ENCODE data around the gene TRPC4AP. TPM values are rescaled to one million over a fixed set of nuclear protein-coding genes. Genes with fewer than 3 reads are reported as not detected.

Gene TRPC4AP
- 10 to 100 TPM; 53.4 to 58.3 TPM for total RNA-seq
- 10 to 100 TPM; 18.8 to 56.2 TPM for polyA plus RNA-seq
- long read RNA-seq, donor 1, transcript TRPC4AP-202 (19 exons, 3,138 nt) = minor isoform, 17 of 160 reads
- long read RNA-seq, donor 1, transcript TRPC4AP-201 (19 exons, 3,226 nt) = major isoform, 31 of 160 reads
- long read RNA-seq, donor 1, partial matches to known transcripts = 88 of 160 reads
- long read RNA-seq, donor 1, other reads (novel, unspliced or antisense) = 24 of 160 reads
- long read RNA-seq, donor 2, transcript TRPC4AP-202 (19 exons, 3,138 nt) = minor isoform, 12 of 88 reads
- long read RNA-seq, donor 2, transcript TRPC4AP-201 (19 exons, 3,226 nt) = major isoform, 23 of 88 reads
- long read RNA-seq, donor 2, partial matches to known transcripts = 28 of 88 reads
- long read RNA-seq, donor 2, other reads (novel, unspliced or antisense) = 25 of 88 reads

DNA sequence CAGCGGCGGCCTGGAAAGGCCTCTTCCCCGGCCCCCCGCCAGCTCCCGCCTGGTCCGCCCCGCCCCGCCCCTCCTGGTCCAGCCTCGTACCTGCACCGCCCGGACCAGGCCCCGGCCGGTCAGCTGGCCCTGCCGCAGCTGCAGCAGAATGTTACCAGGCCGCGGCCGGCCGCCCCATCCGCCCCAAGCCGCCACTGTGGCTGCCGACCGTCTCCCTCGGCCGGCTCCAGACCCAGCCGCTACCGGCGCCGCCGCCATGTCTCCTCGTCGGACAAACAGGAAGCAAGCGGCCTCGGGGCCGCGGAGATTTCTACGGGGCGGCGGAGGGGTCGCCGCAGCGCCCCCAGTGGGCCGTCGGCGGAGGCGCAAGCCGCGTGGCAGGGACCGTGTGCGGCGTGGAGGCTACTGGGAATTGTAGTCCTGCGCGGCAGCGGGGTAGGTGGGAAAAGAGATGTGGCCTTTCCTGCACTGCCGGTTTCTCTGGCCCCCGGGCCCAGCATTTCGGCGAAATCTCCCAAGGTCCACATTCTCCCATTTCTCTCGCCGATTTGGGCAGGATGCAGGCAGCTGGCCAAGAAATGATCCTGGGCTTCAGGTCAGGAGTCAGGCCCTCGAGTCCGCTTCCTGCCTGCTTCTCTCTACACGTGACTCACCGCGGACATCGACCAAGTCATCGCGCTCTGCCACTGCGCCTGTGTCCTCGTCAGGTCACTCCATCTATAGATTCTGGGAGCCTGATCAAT is at the start of gene TRPC4AP:
Gene TRPC4AP, minus strand, starts transcription at position 284 of the 743 bp plus-strand sequence. Its CDS starts 26 bp downstream, at position 258.
- DNase-seq (peak; percentile 94 to 96), ATAC-seq (ENCODE audit: low FRiP score) (peak; percentile 98)
- intact Hi-C loops (cut with DNase I) = loop anchor here (5.0 to 10.0 kb wide), 5 partner anchors 80 to 258 kb away; partner anchors contain the start of genes GGT7 (in 1 of the 2), GSS (in 1 of the 2), MMP24OS (in 1 of the 2) and MYH7B (in 1 of the 2)
- H3K9me3 ChIP-seq (ENCODE audit: control insufficient read depth, low read length) = no peaks in the 10 kb centered on the region
- H3K27me3 ChIP-seq (ENCODE audit: control insufficient read depth in 1 of 2, insufficient read depth in 2 of 2, low read length in 1 of 2) = no peaks in the 10 kb centered on the region
- no peaks in the 10 kb centered on the region for H3K36me3 ChIP-seq (ENCODE audit: control insufficient read depth in 1 of 2, insufficient read depth in 2 of 2, low read length in 1 of 2)
- WGBS, 2 donors = 2% methylated on average over 52 to 69 of the region's 69 CpGs
- no peaks in the 10 kb centered on the region for H3K4me1 ChIP-seq (ENCODE audit: control insufficient read depth in 1 of 2, insufficient read depth in 2 of 2, low read length in 2 of 2)
- peak within 1 kb of the TSS; percentile 90 to 97 for H3K4me3 ChIP-seq (ENCODE audit: low read length in 2 of 2)
- peak within 1 kb of the TSS; percentile 43 to 97 for H3K27ac ChIP-seq (ENCODE audit: low read depth in 1 of 2, low read length in 2 of 2)

- ATAC-seq (ENCODE audit: low FRiP score) (peak; percentile 39), DNase-seq (no peak)
- whole genome bisulfite sequencing, 2 donors = 91 to 92% methylated on average over 11 of the region's 11 CpGs
- H3K9me3 ChIP-seq (ENCODE audit: control insufficient read depth, low read length) = no peaks in the 10 kb centered on the region
- H3K27me3 ChIP-seq (ENCODE audit: control insufficient read depth in 1 of 2, insufficient read depth in 2 of 2, low read length in 1 of 2) = no peaks in the 10 kb centered on the region
- peaks cover 0 to 4% of the 10 kb centered on the region in 2 donors for H3K4me1 ChIP-seq (ENCODE audit: control insufficient read depth in 1 of 2, insufficient read depth in 2 of 2, low read length in 2 of 2)
- intact Hi-C loops (cut with DNase I) = no loop called here
- no peak overlapping the region for H3K4me3 ChIP-seq (ENCODE audit: low read length in 2 of 2)
- peaks cover 0 to 3% of the 10 kb centered on the region in 2 donors for H3K36me3 ChIP-seq (ENCODE audit: control insufficient read depth in 1 of 2, insufficient read depth in 2 of 2, low read length in 1 of 2)
- H3K27ac ChIP-seq (ENCODE audit: low read depth in 1 of 2, low read length in 2 of 2) = no peak overlapping the region
Observed at GRCh38 chr20:35135867-35136586, 43.4 kb upstream of the TRPC4AP start.

DNA sequence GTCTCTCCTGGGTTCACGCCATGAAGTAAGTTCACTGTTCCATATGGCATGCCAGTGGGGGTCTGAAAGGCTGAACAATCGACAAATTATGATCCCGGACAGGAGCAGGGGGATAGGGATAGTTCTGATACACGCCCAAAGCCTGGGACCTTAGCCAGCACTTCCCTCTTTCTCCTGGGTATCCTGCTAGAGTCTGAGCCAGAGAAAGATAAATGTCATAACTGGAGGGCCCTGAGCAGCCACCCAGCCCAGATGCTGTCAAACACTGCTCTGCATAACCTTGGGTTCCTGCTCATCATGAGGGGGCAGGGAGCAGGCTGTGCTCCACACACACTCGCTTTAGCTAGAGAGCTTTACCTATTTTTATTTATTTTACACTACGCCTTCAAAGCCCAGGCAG is 42.3 kb upstream of the TRPC4AP start:
- Histone ChIP-seq H3K36me3 (ENCODE audit: control insufficient read depth in 1 of 2, insufficient read depth in 2 of 2, low read length in 1 of 2) (peaks cover 0 to 5% of the 10 kb centered on the region in 2 donors), H3K4me3 (ENCODE audit: low read length in 2 of 2) (no peak overlapping the region)
- ATAC-seq (ENCODE audit: low FRiP score) = peak; percentile 38

GRCh38 chr20:35134472-35134871 is 41.9 kb upstream of the TRPC4AP start:
- DNase-seq = peak; percentile 77 to 84
- peaks cover 0 to 5% of the 10 kb centered on the region in 2 donors for H3K36me3 ChIP-seq (ENCODE audit: control insufficient read depth in 1 of 2, insufficient read depth in 2 of 2, low read length in 1 of 2)
- no peaks in the 10 kb centered on the region for H3K9me3 ChIP-seq (ENCODE audit: control insufficient read depth, low read length)
- 4 to 11% methylated on average over 9 of the region's 9 CpGs for WGBS, 2 donors
- ATAC-seq (ENCODE audit: low FRiP score) = peak; percentile 72
- no peaks in the 10 kb centered on the region for H3K27me3 ChIP-seq (ENCODE audit: control insufficient read depth in 1 of 2, insufficient read depth in 2 of 2, low read length in 1 of 2)
- no peak overlapping the region for H3K4me3 ChIP-seq (ENCODE audit: low read length in 2 of 2)
- intact Hi-C loops (cut with DNase I) = no loop called here
- H3K27ac ChIP-seq (ENCODE audit: low read depth in 1 of 2, low read length in 2 of 2) = peak overlapping the region in 1 of 2 donors; percentile 86
- H3K4me1 ChIP-seq (ENCODE audit: control insufficient read depth in 1 of 2, insufficient read depth in 2 of 2, low read length in 2 of 2) = peaks cover 0 to 4% of the 10 kb centered on the region in 2 donors

More for the DNA sequence above, 42.3 kb upstream of the TRPC4AP start:
- Histone ChIP-seq H3K27ac (ENCODE audit: low read depth in 1 of 2, low read length in 2 of 2) (peak overlapping the region in 1 of 2 donors; percentile 86), H3K27me3 (ENCODE audit: control insufficient read depth in 1 of 2, insufficient read depth in 2 of 2, low read length in 1 of 2) (no peaks in the 10 kb centered on the region), H3K9me3 (ENCODE audit: control insufficient read depth, low read length) (no peaks in the 10 kb centered on the region), H3K4me1 (ENCODE audit: control insufficient read depth in 1 of 2, insufficient read depth in 2 of 2, low read length in 2 of 2) (peaks cover 0 to 4% of the 10 kb centered on the region in 2 donors)
- no peak for DNase-seq
- intact Hi-C loops (cut with DNase I) = no loop called here
- 38 to 46% methylated on average over 6 of the region's 6 CpGs for WGBS, 2 donors

- Histone ChIP-seq H3K9me3 (ENCODE audit: control insufficient read depth, low read length) (no peaks in the 10 kb centered on the region), H3K36me3 (ENCODE audit: control insufficient read depth in 1 of 2, insufficient read depth in 2 of 2, low read length in 1 of 2) (peaks cover 0 to 5% of the 10 kb centered on the region in 2 donors), H3K4me1 (ENCODE audit: control insufficient read depth in 1 of 2, insufficient read depth in 2 of 2, low read length in 2 of 2) (peaks cover 0 to 4% of the 10 kb centered on the region in 2 donors), H3K27ac (ENCODE audit: low read depth in 1 of 2, low read length in 2 of 2) (no peak overlapping the region), H3K27me3 (ENCODE audit: control insufficient read depth in 1 of 2, insufficient read depth in 2 of 2, low read length in 1 of 2) (no peaks in the 10 kb centered on the region), H3K4me3 (ENCODE audit: low read length in 2 of 2) (no peak overlapping the region)
- 76 to 78% methylated on average over 5 of the region's 5 CpGs for WGBS, 2 donors
- DNase-seq (no peak), ATAC-seq (ENCODE audit: low FRiP score) (no peak)
- intact Hi-C loops (cut with DNase I) = no loop called here
Observed at GRCh38 chr20:35133735-35134134, 41.1 kb upstream of the TRPC4AP start.

- ATAC-seq (ENCODE audit: low FRiP score) (no peak), DNase-seq (no peak)
- WGBS, 2 donors = 61 to 75% methylated on average over 5 of the region's 5 CpGs
- no peaks in the 10 kb centered on the region for H3K9me3 ChIP-seq (ENCODE audit: control insufficient read depth, low read length)
- H3K27ac ChIP-seq (ENCODE audit: low read depth in 1 of 2, low read length in 2 of 2) = no peak overlapping the region
- intact Hi-C loops (cut with DNase I) = no loop called here
- no peaks in the 10 kb centered on the region for H3K27me3 ChIP-seq (ENCODE audit: control insufficient read depth in 1 of 2, insufficient read depth in 2 of 2, low read length in 1 of 2)
- no peak overlapping the region for H3K4me3 ChIP-seq (ENCODE audit: low read length in 2 of 2)
- H3K36me3 ChIP-seq (ENCODE audit: control insufficient read depth in 1 of 2, insufficient read depth in 2 of 2, low read length in 1 of 2) = peaks cover 0 to 5% of the 10 kb centered on the region in 2 donors
- H3K4me1 ChIP-seq (ENCODE audit: control insufficient read depth in 1 of 2, insufficient read depth in 2 of 2, low read length in 2 of 2) = peaks cover 0 to 4% of the 10 kb centered on the region in 2 donors
Observed at GRCh38 chr20:35133031-35133430, 40.4 kb upstream of the TRPC4AP start.

- Histone ChIP-seq H3K36me3 (ENCODE audit: control insufficient read depth in 1 of 2, insufficient read depth in 2 of 2, low read length in 1 of 2) (peaks cover 0 to 5% of the 10 kb centered on the region in 2 donors), H3K9me3 (ENCODE audit: control insufficient read depth, low read length) (no peaks in the 10 kb centered on the region), H3K27me3 (ENCODE audit: control insufficient read depth in 1 of 2, insufficient read depth in 2 of 2, low read length in 1 of 2) (no peaks in the 10 kb centered on the region), H3K4me1 (ENCODE audit: control insufficient read depth in 1 of 2, insufficient read depth in 2 of 2, low read length in 2 of 2) (peaks cover 0 to 4% of the 10 kb centered on the region in 2 donors), H3K27ac (ENCODE audit: low read depth in 1 of 2, low read length in 2 of 2) (no peak overlapping the region), H3K4me3 (ENCODE audit: low read length in 2 of 2) (no peak overlapping the region)
- ATAC-seq (ENCODE audit: low FRiP score) (no peak), DNase-seq (no peak)
- intact Hi-C loops (cut with DNase I) = no loop called here
- 87 to 89% methylated on average over 4 of the region's 4 CpGs for WGBS, 2 donors
Observed at GRCh38 chr20:35131934-35132333, 39.3 kb upstream of the TRPC4AP start.

GRCh38 chr20:35129647-35130069 is 37.1 kb upstream of the TRPC4AP start:
- intact Hi-C loops (cut with DNase I) = no loop called here

More at GRCh38 chr20:35129647-35130069, 37.1 kb upstream of the TRPC4AP start:
- no peak overlapping the region for H3K4me3 ChIP-seq (ENCODE audit: low read length in 2 of 2)
- DNase-seq = no peak
- no peaks in the 10 kb centered on the region for H3K27me3 ChIP-seq (ENCODE audit: control insufficient read depth in 1 of 2, insufficient read depth in 2 of 2, low read length in 1 of 2)
- peaks cover 0 to 5% of the 10 kb centered on the region in 2 donors for H3K36me3 ChIP-seq (ENCODE audit: control insufficient read depth in 1 of 2, insufficient read depth in 2 of 2, low read length in 1 of 2)
- ATAC-seq (ENCODE audit: low FRiP score) = no peak
- H3K9me3 ChIP-seq (ENCODE audit: control insufficient read depth, low read length) = no peaks in the 10 kb centered on the region
- no peak overlapping the region for H3K27ac ChIP-seq (ENCODE audit: low read depth in 1 of 2, low read length in 2 of 2)
- peaks cover 0 to 2% of the 10 kb centered on the region in 2 donors for H3K4me1 ChIP-seq (ENCODE audit: control insufficient read depth in 1 of 2, insufficient read depth in 2 of 2, low read length in 2 of 2)
- WGBS, 2 donors = 86 to 90% methylated on average over 2 of the region's 2 CpGs

Data from aorta (tissue), 5 donors.